Coronary artery (tissue), 2 donors: Measurements from ENCODE around the gene SGCG.
"Not testable (repeated sequence)": the region's sequence is repeated elsewhere in the genome, so short reads cannot be mapped to it uniquely, and the experiment has no call there.

ENCODE experiments used
- DNase-seq: peaks from one replicate; pipeline ENCODE4 v3.0.0-alpha.2; 2017; ENCODE audit warnings: low spot score
- H3K27ac ChIP-seq, 2 donors: fragments of 200-600 bp; sonication (generic); one replicate each; pipeline ENCODE4 v1.5.1; 2016 to 2019
- H3K4me3 ChIP-seq: fragments of 200-600 bp; sonication (generic); 2 replicates; pipeline ENCODE4 v1.5.1; 2016; ENCODE audit warnings: mild to moderate bottlenecking, moderate library complexity
- TF ChIP-seq, protein P1 (sequence below): fragments of 200-600 bp; sonication (generic); IDR thresholded peaks from one replicate; pipeline ENCODE4 v1.5.1; 2019; ENCODE audit warnings: antibody characterized with exemption

Gene SGCG, protein sequence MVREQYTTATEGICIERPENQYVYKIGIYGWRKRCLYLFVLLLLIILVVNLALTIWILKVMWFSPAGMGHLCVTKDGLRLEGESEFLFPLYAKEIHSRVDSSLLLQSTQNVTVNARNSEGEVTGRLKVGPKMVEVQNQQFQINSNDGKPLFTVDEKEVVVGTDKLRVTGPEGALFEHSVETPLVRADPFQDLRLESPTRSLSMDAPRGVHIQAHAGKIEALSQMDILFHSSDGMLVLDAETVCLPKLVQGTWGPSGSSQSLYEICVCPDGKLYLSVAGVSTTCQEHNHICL

DNA sequence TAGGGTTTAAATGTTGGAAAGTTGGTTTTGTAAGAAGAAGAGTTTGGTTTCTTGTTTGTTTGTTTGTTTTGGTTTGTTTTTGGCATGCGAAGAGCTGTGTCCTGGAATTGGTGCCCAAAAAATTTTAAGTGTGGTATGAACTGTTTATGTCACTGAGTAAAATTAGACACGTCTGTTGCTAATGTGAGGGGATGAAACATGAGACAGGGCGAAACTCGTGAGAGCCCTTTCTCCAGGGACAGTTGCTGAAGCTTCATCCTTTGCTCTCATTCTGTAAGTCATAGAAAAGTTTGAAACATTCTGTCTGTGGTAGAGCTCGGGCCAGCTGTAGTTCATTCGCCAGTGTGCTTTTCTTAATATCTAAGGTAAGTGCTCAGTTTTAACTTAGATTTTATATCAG, at the start of gene SGCG:
Gene SGCG (plus strand): TSS at position 269 of the 400 bp plus-strand sequence. CDS start 22,716 bp downstream, outside the sequence.
- H3K27ac ChIP-seq = no peak within 1 kb of the TSS
- H3K4me3 ChIP-seq = no peak within 1 kb of the TSS
- DNase-seq = no peak
- TF ChIP-seq, protein P1, sequence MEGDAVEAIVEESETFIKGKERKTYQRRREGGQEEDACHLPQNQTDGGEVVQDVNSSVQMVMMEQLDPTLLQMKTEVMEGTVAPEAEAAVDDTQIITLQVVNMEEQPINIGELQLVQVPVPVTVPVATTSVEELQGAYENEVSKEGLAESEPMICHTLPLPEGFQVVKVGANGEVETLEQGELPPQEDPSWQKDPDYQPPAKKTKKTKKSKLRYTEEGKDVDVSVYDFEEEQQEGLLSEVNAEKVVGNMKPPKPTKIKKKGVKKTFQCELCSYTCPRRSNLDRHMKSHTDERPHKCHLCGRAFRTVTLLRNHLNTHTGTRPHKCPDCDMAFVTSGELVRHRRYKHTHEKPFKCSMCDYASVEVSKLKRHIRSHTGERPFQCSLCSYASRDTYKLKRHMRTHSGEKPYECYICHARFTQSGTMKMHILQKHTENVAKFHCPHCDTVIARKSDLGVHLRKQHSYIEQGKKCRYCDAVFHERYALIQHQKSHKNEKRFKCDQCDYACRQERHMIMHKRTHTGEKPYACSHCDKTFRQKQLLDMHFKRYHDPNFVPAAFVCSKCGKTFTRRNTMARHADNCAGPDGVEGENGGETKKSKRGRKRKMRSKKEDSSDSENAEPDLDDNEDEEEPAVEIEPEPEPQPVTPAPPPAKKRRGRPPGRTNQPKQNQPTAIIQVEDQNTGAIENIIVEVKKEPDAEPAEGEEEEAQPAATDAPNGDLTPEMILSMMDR = no peak

DNA sequence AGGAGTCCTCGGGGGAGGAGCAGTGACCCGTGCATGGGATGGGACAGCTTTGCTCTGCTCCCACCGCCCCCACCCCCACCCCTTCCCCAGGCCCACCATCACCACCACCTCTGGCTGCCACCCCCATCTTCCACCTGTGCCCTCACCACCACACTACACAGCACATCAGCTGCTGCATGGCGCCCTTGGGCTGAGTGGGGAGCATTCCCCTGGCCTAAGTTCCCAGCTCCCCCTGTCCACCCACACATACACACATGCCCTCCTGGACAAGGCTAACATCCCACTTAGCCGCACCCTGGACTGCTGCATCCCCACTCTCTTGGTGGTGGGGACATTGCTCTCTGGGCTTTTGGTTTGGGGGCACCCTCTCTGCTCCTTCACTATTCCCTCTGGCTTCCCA, 46.2 kb upstream of the SGCG start:
- H3K4me3 ChIP-seq = no peak overlapping the region
- no peak overlapping the region for H3K27ac ChIP-seq
- TF ChIP-seq, protein P1 = no peak
- no peak for DNase-seq

DNA sequence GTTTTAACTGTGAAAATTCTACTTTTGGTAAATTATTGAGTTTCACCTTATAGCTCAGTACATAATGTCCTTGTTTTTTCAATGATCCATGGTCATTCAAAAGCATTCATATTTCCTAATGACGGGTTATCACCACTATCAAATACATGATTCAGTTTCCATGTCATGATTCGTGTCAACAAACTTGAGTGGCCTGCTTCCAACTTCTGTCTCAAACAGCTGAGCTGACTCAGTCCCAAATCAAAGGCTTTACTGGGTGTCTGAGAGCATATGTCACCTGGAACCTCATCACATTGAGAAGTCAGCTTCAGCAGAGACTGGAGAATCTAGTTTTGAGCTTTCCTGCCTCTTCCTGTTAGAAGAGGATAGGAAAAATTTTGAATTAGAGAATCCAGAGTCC, 40.3 kb upstream of the SGCG start:
- TF ChIP-seq, protein P1 = no peak
- H3K4me3 ChIP-seq = no peak overlapping the region

DNA sequence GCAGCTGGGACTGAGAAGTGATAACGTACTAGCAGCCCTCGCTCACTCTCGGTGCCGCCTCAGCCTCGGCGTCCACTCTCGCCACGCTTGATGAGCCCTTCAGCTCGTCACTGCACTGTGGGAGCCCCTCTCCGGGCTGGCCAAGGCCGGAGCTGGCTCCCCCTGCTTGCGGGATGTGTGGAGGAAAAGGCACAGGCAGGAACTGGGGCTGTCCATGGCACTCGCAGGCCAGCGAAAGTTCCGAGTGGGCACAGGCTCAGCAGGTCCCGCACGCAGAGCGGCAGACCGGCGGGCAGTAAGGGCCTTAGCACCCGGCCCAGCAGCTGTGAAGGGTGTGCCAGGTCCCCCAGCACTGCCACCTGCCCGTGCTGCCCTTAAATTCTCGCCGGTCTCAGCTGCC, 38.8 kb upstream of the SGCG start:
- H3K4me3 ChIP-seq = no peak overlapping the region
- TF ChIP-seq, protein P1 = no peak
- DNase-seq = no peak
- no peak overlapping the region for H3K27ac ChIP-seq

More for the DNA sequence above, 40.3 kb upstream of the SGCG start:
- DNase-seq = no peak
- H3K27ac ChIP-seq = no peak overlapping the region

DNA sequence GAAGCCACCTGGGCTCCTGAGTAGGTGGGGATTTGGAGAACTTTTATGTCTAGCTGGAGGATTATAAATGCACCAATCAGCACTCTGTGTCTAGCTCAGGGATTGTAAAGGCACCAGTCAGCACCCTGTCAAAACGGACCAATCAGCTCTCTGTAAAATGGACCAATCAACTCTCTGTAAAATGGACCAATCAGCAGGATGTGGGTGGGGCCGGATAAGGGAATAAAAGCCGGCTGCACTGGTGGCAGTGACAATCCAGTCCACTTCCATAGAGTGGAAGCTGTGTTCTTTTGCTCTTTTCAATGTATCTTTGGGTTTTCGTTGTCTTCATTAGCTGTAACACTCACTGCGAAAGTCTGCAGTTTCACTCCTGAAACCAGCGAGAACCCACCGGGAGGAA, 38.2 kb upstream of the SGCG start:
- DNase-seq, H3K4me3 ChIP-seq, H3K27ac ChIP-seq: not testable (repeated sequence)

DNA sequence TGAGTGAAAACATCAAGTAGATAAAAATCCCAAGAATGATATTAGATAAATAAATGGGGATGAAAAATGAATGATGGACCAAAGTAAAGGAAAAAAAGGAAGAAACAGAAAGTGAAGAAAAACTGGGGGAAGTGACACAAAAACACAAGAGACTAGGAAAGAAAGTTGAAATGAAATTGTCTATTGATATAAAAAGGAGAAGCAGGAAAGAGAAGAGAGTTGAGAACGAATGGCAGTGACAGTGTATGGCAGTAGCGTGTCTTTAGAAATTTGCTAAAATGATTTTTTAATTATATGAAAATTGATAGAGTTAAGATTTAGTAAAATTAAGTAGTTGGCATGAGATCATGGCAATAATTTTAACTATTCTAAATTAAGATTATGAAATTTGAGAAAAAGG, 36.3 kb upstream of the SGCG start:
- no peak for DNase-seq
- Histone ChIP-seq H3K4me3 (no peak overlapping the region), H3K27ac (no peak overlapping the region)
- TF ChIP-seq, protein P1 = no peak

DNA sequence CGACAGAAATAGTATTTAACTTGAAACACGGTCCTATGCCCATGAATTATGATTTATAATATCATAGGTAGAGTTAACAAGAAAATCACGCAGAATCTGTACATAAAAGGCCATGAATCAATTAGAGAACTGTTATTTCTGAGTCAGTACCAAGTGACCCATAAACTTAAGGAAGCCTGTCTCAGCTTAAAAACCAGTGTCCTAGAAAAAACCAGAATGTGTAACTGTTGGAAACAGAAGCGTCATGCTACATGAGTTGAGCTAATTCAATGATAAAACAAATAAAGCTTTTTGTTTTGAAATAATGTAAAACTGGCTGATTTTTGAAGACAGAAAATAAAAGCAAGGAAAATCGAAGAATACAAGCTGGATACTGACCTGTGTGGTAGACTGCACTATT, 34.8 kb upstream of the SGCG start:
- TF ChIP-seq, protein P1 = no peak
- Histone ChIP-seq H3K27ac (no peak overlapping the region), H3K4me3 (no peak overlapping the region)
- DNase-seq = no peak
